HCT116 (cell line): ENCODE data around the gene LIMD2. TPM values are rescaled to one million over a fixed set of nuclear protein-coding genes. Genes with fewer than 3 reads are reported as not detected.

Experiments
- ATAC-seq: fragments of 200-7000 bp; cut with Tn5 transposase; 2 replicates; pipeline ENCODE4 v1.9.1; 2020; ENCODE audit warnings: mild to moderate bottlenecking, moderate library complexity
- BruUV-seq: library from RNA; stranded (reverse); fragments of 400-500 nt; replicated peaks from 2 replicates; lab custom pipeline; 2021; lab: Mats Ljungman, UMichigan
- CTCF ChIA-PET: fragments of 300-600 bp; sonication (Branson Sonifier 250); formaldehyde crosslinking; loops from one replicate; lab custom pipeline; 2021; ENCODE audit warnings: antibody characterized with exemption; lab: Charles Lee
- POLR2A ChIA-PET: fragments of 300-600, 350-600 bp; sonication (Branson Sonifier 250); formaldehyde crosslinking; loops from one replicate; lab custom pipeline; 2021; ENCODE audit warnings: antibody characterized with exemption; lab: Charles Lee
- RAD21 ChIA-PET, 2 experiments: fragments of 300-600 bp; sonication (Branson Sonifier 250); formaldehyde crosslinking; loops; one replicate each; lab custom pipeline; 2023; ENCODE audit warnings: low total read pairs in 2 of 2; ENCODE audit not compliant: uncharacterized antibody in 2 of 2, unreplicated experiment in 2 of 2, low non-redundant PET in 1 of 2; lab: Charles Lee
- DNase-seq: peaks from one replicate; pipeline ENCODE4 v3.0.0-alpha.2; 2010; ENCODE audit warnings: low read depth, low spot score
- H2AFZ ChIP-seq: fragments of 200-600 bp; shearing (Covaris generic), sonication (generic); 2 replicates; pipeline ENCODE4 v1.6.1; 2017; ENCODE audit warnings: low read depth, mixed run types, mixed read lengths, antibody characterized with exemption, low read length; ENCODE audit not compliant: poor library complexity, severe bottlenecking
- H3K27ac ChIP-seq: 2 replicates; pipeline ENCODE4 v1.5.1; 2012; ENCODE audit warnings: low read depth, low read length
- H3K27me3 ChIP-seq: fragments of 200-600 bp; sonication (generic); 2 replicates; pipeline ENCODE4 v1.6.1; 2016; ENCODE audit warnings: mixed run types, low read length, mixed read lengths; ENCODE audit not compliant: insufficient read depth
- H3K36me3 ChIP-seq, 2 experiments: fragments of 200-500 bp in 1 of 2; fragments of 200-600 bp in 1 of 2; sonication (Bioruptor generic) in 1 of 2; sonication (generic) in 1 of 2; 2 replicates each; pipeline versions ENCODE4 v1.5.1 to v1.6.1; 2014 to 2016; ENCODE audit warnings: low read length in 2 of 2, inconsistent platforms in 1 of 2, mixed read lengths in 1 of 2, mixed run types in 1 of 2; ENCODE audit not compliant: insufficient read depth in 2 of 2, control insufficient read depth in 1 of 2
- H3K4me1 ChIP-seq, 2 experiments: fragments of 200-600 bp in 1 of 2; sonication (generic) in 1 of 2; 2 replicates each; pipeline versions ENCODE4 v1.5.1 to v1.6.1; 2012 to 2017; ENCODE audit warnings: low read length in 2 of 2, inconsistent platforms in 1 of 2, mild to moderate bottlenecking in 1 of 2, mixed read lengths in 1 of 2, mixed run types in 1 of 2, moderate library complexity in 1 of 2; ENCODE audit not compliant: insufficient read depth in 2 of 2, control insufficient read depth in 1 of 2
- H3K4me2 ChIP-seq: fragments of 200-600 bp; sonication (generic); 2 replicates; pipeline ENCODE4 v1.6.1; 2017; ENCODE audit warnings: mixed run types, low read length, mixed read lengths
- H3K4me3 ChIP-seq, 2 experiments: fragments of 200-600 bp in 1 of 2; sonication (generic) in 1 of 2; replicated peaks in 1 of 2; 2 replicates each; pipeline ENCODE4 v1.5.1; 2011 to 2016; ENCODE audit warnings: low read length in 2 of 2, control low read depth in 1 of 2, low read depth in 1 of 2, mild to moderate bottlenecking in 1 of 2, mixed read lengths in 1 of 2, mixed run types in 1 of 2
- H3K79me2 ChIP-seq: fragments of 200-600 bp; sonication (generic); 2 replicates; pipeline ENCODE4 v1.6.1; 2017; ENCODE audit warnings: mild to moderate bottlenecking, mixed run types, low read length, moderate library complexity, mixed read lengths; ENCODE audit not compliant: insufficient read depth
- H3K9ac ChIP-seq: fragments of 200-600 bp; sonication (generic); 2 replicates; pipeline ENCODE4 v1.6.1; 2016; ENCODE audit warnings: low read length, mixed read lengths
- H3K9me2 ChIP-seq: fragments of 200-600 bp; sonication (generic), shearing (Covaris generic); 2 replicates; pipeline ENCODE4 v1.6.1; 2017; ENCODE audit warnings: mixed run types, mild to moderate bottlenecking, moderate library complexity; ENCODE audit not compliant: insufficient read depth
- H3K9me3 ChIP-seq, 2 experiments: fragments of 200-500 bp in 1 of 2; fragments of 200-600 bp in 1 of 2; sonication (Bioruptor generic) in 1 of 2; sonication (generic) in 1 of 2; 2 replicates each; pipeline ENCODE4 v1.6.1; 2014 to 2017; ENCODE audit warnings: low read length in 2 of 2, mixed read lengths in 2 of 2, inconsistent platforms in 1 of 2, low read depth in 1 of 2, mild to moderate bottlenecking in 1 of 2, mixed run types in 1 of 2, moderate library complexity in 1 of 2; ENCODE audit not compliant: control insufficient read depth in 1 of 2, insufficient read depth in 1 of 2
- H4K20me1 ChIP-seq: fragments of 200-600 bp; sonication (generic), shearing (Covaris generic); 2 replicates; pipeline ENCODE4 v1.6.1; 2017; ENCODE audit warnings: mixed run types, mild to moderate bottlenecking, moderate library complexity; ENCODE audit not compliant: insufficient read depth
- ATF3 ChIP-seq: IDR thresholded peaks from 2 replicates; pipeline ENCODE4 v1.6.1; 2012
- CTCF ChIP-seq, 3 experiments: fragments of 200-600 bp in 1 of 3; sonication (generic) in 1 of 3; IDR thresholded peaks in 2 of 3; conservative IDR thresholded peaks in 1 of 3; 2 replicates each; pipeline ENCODE4 v1.5.1; 2012 to 2017; ENCODE audit warnings: low read depth in 2 of 3, low read length in 2 of 3, antibody characterized with exemption in 1 of 3, borderline replicate concordance in 1 of 3, control low read depth in 1 of 3, mild to moderate bottlenecking in 1 of 3, mixed read lengths in 1 of 3, mixed run types in 1 of 3, moderate library complexity in 1 of 3; ENCODE audit not compliant: insufficient read depth in 1 of 3
- FOSL1 ChIP-seq: IDR thresholded peaks from 2 replicates; pipeline ENCODE4 v1.6.1; 2012; ENCODE audit warnings: low read depth
- RAD21 ChIP-seq: IDR thresholded peaks from 2 replicates; pipeline ENCODE4 v1.6.1; 2012; ENCODE audit warnings: low read depth, mild to moderate bottlenecking
- YY1 ChIP-seq: IDR thresholded peaks from 2 replicates; pipeline ENCODE4 v1.6.1; 2011; ENCODE audit warnings: low read length, low read depth, moderate library complexity, mild to moderate bottlenecking; ENCODE audit not compliant: insufficient replicate concordance; ENCODE audit errors: extremely low read depth
- intact Hi-C: fragments of 100-400 bp; cut with micrococcal nuclease; formaldehyde crosslinking; loops from 2 replicates; pipeline ENCODE4 v1.10.0; 2022
- total RNA-seq: library from RNA; stranded (reverse); gene quantifications from one replicate; pipeline ENCODE4 v1.2.1, GENCODE V29; 2021; ENCODE audit not compliant: unreplicated experiment

The LIMD2 gene
- total RNA-seq, 1 experiment from 2014 or later: 8.4 TPM

GRCh38 chr17:63680700-63681099 is 19.2 kb downstream of the LIMD2 start (continued):
- TF ChIP-seq CTCF (IDR thresholded peaks at IDR 0.05 in 2 of 3, conservative IDR thresholded peaks at IDR 0.05 in 1 of 3; ENCODE audit: borderline replicate concordance in 1 of 3, insufficient read depth in 1 of 3, low read depth in 2 of 3, low read length in 2 of 3) (no peak), YY1 (no peak), FOSL1 (no peak)

- POLR2A ChIA-PET: interaction anchor here (0.7 kb wide), 1 partner anchor 160 kb away, joined by 3 read pairs; no protein-coding TSS in a partner anchor
- Histone ChIP-seq H3K27ac (no peak overlapping the region), H3K4me2 (no peak overlapping the region), H3K36me3 (no peaks in the 10 kb centered on the region), H3K9me2 (no peaks in the 10 kb centered on the region), H3K4me3 (no peak overlapping the region), H3K4me1 (peaks cover 24 to 25% of the 10 kb centered on the region in 2 experiments), H3K9ac (no peak overlapping the region), H3K27me3 (no peaks in the 10 kb centered on the region), H3K79me2 (no peaks in the 10 kb centered on the region), H4K20me1 (no peaks in the 10 kb centered on the region), H3K9me3 (no peaks in the 10 kb centered on the region), H2AFZ (no peak overlapping the region)
- ATAC-seq (peak; percentile 63), DNase-seq (no peak)
- CTCF ChIA-PET: interaction anchor here (2.8 kb wide), 1 partner anchor 254 kb away, joined by 16 read pairs; no protein-coding TSS in a partner anchor
- RAD21 ChIA-PET: interaction anchor here (1.2 to 1.4 kb wide), 2 partner anchors 57 to 254 kb away, joined by 3 to 5 read pairs; partner anchors contain the start of gene MAP3K3 (in 1 of the 2)
- BruUV-seq: no TSS peak
- intact Hi-C loops: no loop called here
- no peak for TF ChIP-seq ATF3
- peak in 2 of 3 experiments; percentile 39 to 58; a peak in 4 of 6 replicates for TF ChIP-seq CTCF (IDR thresholded peaks at IDR 0.05 in 2 of 3, conservative IDR thresholded peaks at IDR 0.05 in 1 of 3; ENCODE audit: borderline replicate concordance in 1 of 3, insufficient read depth in 1 of 3, low read depth in 2 of 3, low read length in 2 of 3)
- peak; percentile 26; the same call in 1 of the 2 replicates for TF ChIP-seq RAD21
- TF ChIP-seq, all 23 proteins: peak for 2
These were observed 20.7 kb downstream of the LIMD2 start for GRCh38 chr17:63679214-63679613.
